Measurements from ENCODE around the gene GTF2IRD1. TPM values are rescaled to one million over a fixed set of nuclear protein-coding genes. Genes with fewer than 3 reads are reported as not detected.

Gene GTF2IRD1
- total RNA-seq, 1 donor: 6.4 TPM

- DNase-seq (ENCODE audit: low read depth): no peak
- TF ChIP-seq CTCF (IDR thresholded peaks at IDR 0.05; ENCODE audit: insufficient read depth, low read length): no peak
- no peak overlapping the region for H3K4me3 ChIP-seq (ENCODE audit: low read depth, low read length)
These were observed 162.5 kb downstream of the GTF2IRD1 start for GRCh38 chr7:74615933-74616780.

DNA sequence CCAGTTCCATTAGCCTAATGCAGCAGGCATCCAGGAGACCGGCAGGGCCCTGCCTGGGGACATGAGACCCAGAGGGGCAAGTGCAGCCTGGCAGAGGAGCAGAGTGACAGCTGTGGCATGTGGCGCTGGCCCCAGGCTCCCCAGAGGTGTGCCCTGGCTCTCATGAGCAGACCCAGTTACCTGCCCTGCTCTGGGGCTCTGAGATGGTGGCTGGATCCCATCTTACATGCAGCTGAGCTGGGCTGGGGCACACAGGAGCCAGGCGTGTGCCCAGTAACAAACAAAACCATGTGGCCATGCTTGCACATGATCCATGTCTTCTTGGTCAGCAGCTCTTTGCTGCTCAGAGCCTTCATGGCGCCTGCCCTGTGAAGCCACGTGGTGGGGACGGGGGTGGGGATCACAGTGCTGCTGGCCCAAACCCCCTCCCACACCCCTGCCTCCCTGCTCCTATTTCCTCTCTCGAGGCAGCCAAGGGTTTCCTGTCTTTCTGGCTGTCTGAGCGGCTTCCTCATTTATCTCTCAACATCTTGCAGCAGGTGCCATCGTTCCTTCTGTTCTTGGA is 163.6 kb downstream of the GTF2IRD1 start:
- no peak for DNase-seq (ENCODE audit: low read depth)
- H3K4me3 ChIP-seq (ENCODE audit: low read depth, low read length): no peak overlapping the region
- no peak for TF ChIP-seq CTCF (IDR thresholded peaks at IDR 0.05; ENCODE audit: insufficient read depth, low read length)

- no peak for TF ChIP-seq CTCF (IDR thresholded peaks at IDR 0.05; ENCODE audit: insufficient read depth, low read length)
- H3K4me3 ChIP-seq (ENCODE audit: low read depth, low read length): no peak overlapping the region
- no peak for DNase-seq (ENCODE audit: low read depth)
These were observed 165.6 kb downstream of the GTF2IRD1 start for GRCh38 chr7:74619235-74619860.

GRCh38 chr7:74622228-74622749 is 168.6 kb downstream of the GTF2IRD1 start:
- DNase-seq (ENCODE audit: low read depth): no peak
- no peak for TF ChIP-seq CTCF (IDR thresholded peaks at IDR 0.05; ENCODE audit: insufficient read depth, low read length)

DNA sequence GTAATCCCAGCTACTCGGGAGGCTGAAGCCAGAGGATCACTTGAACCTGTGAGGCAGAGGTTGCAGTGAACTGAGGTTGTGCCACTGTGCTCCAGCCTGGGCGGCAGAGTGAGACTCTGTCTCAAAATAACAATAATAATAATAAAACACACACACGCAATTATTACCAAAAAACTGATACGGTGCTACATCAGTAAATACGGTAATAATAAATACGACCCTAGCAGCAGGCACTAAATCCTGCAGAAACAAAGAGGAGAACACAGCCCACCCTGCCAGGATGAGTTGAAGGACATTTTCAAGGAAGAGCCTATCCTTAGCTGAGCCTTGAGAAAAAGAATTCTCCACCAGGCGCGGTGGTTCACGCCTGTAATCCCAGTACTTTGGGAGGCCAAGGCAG is 169.4 kb downstream of the GTF2IRD1 start:
- no peak overlapping the region for H3K4me3 ChIP-seq (ENCODE audit: low read depth, low read length)
- TF ChIP-seq CTCF (IDR thresholded peaks at IDR 0.05; ENCODE audit: insufficient read depth, low read length): no peak
- no peak for DNase-seq (ENCODE audit: low read depth)

More at GRCh38 chr7:74622228-74622749, 168.6 kb downstream of the GTF2IRD1 start:
- no peak overlapping the region for H3K4me3 ChIP-seq (ENCODE audit: low read depth, low read length)

GRCh38 chr7:74625446-74625845 is 171.7 kb downstream of the GTF2IRD1 start:
- peak; percentile 82 for DNase-seq (ENCODE audit: low read depth)
- no peak overlapping the region for H3K4me3 ChIP-seq (ENCODE audit: low read depth, low read length)
- peak; percentile 31 for TF ChIP-seq CTCF (IDR thresholded peaks at IDR 0.05; ENCODE audit: insufficient read depth, low read length)
